Breast epithelium (tissue), 4 donors: Measurements from ENCODE around the gene CEACAM16. TPM values are rescaled to one million over a fixed set of nuclear protein-coding genes. Genes with fewer than 3 reads are reported as not detected.

Experiments
- DNase-seq, 2 donors: peaks; one replicate each; pipeline ENCODE4 v3.0.0-alpha.2; 2019; ENCODE audit warnings: low spot score in 2 of 2
- H3K27ac ChIP-seq, 2 donors: fragments of 200-600 bp; sonication (generic) in 1 of 2; one replicate each; pipeline ENCODE4 v1.5.1; 2016 to 2019; ENCODE audit warnings: mild to moderate bottlenecking in 1 of 2
- H3K27me3 ChIP-seq, 2 donors: fragments of 200-600 bp; sonication (generic) in 1 of 2; one replicate each; pipeline versions ENCODE4 v1.5.1 to v1.6.0; 2017 to 2019; ENCODE audit warnings: control low read depth in 1 of 2, mild to moderate bottlenecking in 1 of 2
- H3K36me3 ChIP-seq: fragments of 200-600 bp; one replicate; pipeline ENCODE4 v1.5.1; 2019
- H3K4me1 ChIP-seq, 2 donors: fragments of 200-600 bp; sonication (generic); one replicate each; pipeline ENCODE4 v1.5.1; 2016 to 2019; ENCODE audit warnings: control low read depth in 1 of 2
- H3K4me3 ChIP-seq, 3 donors: fragments of 200-600 bp; sonication (generic); 1 replicate in 2 of 3; 2 replicates in 1 of 3; pipeline ENCODE4 v1.5.1; 2016 to 2019; ENCODE audit warnings: mild to moderate bottlenecking in 3 of 3, moderate library complexity in 2 of 3
- H3K9me3 ChIP-seq, 2 donors: fragments of 200-600 bp; sonication (generic) in 1 of 2; one replicate each; pipeline ENCODE4 v1.5.1; 2016 to 2019; ENCODE audit warnings: control low read depth in 1 of 2
- POLR2A ChIP-seq: fragments of 450-650 bp; IDR thresholded peaks from one replicate; pipeline ENCODE4 v1.6.1; 2016; ENCODE audit warnings: antibody characterized with exemption, mild to moderate bottlenecking, moderate library complexity
- POLR2AphosphoS5 ChIP-seq, 3 donors: sonication (generic); formaldehyde crosslinking; IDR thresholded peaks; one replicate each; pipeline ENCODE4 v1.6.1; 2017; ENCODE audit warnings: antibody characterized with exemption in 3 of 3
- intact Hi-C: fragments of 100-400 bp; cut with DNase I; formaldehyde crosslinking; loops from one replicate; pipeline ENCODE4 v1.15.1; 2023; ENCODE audit warnings: low total_unique reads
- total RNA-seq, 3 donors: library from RNA; depleted of rRNA; stranded (reverse); fragments of >200 nt; gene quantifications; one replicate each; pipeline ENCODE4 v1.1.0, GENCODE V29; 2016
- TF ChIP-seq, protein P1 (sequence below), 3 donors: fragments of 450-650 bp; IDR thresholded peaks; one replicate each; pipeline ENCODE4 v1.5.1; 2016 to 2017; ENCODE audit warnings: antibody characterized with exemption in 3 of 3, mild to moderate bottlenecking in 3 of 3, moderate library complexity in 3 of 3

Gene CEACAM16
- total RNA-seq, 3 donors from 2014 or later: not detected

DNA sequence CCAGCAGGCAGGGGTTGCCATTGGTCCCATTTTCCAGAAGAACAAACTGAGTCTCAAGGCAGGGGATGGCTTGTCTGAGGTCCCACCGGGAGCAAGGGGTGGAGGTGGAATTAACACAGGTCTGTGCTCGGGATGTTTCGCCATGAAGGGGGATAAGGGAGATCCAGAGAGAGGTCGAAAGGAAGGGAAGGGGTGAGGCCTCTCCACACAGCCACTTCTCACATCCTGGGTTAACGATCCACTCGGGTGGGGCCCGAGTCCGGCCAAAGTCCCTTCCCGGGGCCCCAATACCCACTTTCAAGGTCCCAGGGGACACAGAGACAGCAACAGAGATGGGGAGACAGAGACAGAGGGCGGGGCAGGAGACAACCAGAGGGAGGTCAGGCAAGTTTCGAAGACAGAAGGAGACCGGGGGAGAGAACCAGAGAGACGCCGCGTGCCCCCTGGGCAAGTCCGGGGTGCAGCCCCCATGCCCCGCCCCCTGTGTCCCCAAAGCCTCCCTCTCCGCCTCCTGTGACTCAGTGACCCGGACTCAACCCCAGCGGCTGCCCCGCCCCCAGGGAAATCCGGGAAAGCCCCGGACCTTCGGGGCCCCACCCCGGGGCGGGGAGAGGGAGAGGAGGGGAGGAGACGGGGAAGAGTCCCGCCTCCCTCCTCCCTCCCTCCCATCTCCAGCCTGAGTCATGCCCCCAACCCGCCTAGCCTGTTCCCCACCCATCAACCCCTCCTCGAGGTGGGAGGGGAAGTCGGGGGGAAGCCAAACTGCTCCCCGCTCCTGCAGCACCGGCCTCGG lies 48.2 kb downstream of the CEACAM16 start:
- H3K9me3 ChIP-seq: no peaks in the 10 kb centered on the region
- peak; percentile 95 to 96 for DNase-seq
- H3K27ac ChIP-seq: peak overlapping the region; percentile 91 to 96
- intact Hi-C loops: no loop called here
- peaks cover 20% of the 10 kb centered on the region in 2 donors for H3K4me1 ChIP-seq
- H3K36me3 ChIP-seq: no peaks in the 10 kb centered on the region
- no peaks in the 10 kb centered on the region for H3K27me3 ChIP-seq
- H3K4me3 ChIP-seq: peak overlapping the region; percentile 76 to 95 (median 76)
- TF ChIP-seq POLR2A (peak; percentile 15), POLR2AphosphoS5 (IDR thresholded peaks at IDR 0.05) (peak; percentile 57 to 72 (median 64))
- TF ChIP-seq, protein P1, sequence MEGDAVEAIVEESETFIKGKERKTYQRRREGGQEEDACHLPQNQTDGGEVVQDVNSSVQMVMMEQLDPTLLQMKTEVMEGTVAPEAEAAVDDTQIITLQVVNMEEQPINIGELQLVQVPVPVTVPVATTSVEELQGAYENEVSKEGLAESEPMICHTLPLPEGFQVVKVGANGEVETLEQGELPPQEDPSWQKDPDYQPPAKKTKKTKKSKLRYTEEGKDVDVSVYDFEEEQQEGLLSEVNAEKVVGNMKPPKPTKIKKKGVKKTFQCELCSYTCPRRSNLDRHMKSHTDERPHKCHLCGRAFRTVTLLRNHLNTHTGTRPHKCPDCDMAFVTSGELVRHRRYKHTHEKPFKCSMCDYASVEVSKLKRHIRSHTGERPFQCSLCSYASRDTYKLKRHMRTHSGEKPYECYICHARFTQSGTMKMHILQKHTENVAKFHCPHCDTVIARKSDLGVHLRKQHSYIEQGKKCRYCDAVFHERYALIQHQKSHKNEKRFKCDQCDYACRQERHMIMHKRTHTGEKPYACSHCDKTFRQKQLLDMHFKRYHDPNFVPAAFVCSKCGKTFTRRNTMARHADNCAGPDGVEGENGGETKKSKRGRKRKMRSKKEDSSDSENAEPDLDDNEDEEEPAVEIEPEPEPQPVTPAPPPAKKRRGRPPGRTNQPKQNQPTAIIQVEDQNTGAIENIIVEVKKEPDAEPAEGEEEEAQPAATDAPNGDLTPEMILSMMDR (IDR thresholded peaks at IDR 0.05): no peak

DNA sequence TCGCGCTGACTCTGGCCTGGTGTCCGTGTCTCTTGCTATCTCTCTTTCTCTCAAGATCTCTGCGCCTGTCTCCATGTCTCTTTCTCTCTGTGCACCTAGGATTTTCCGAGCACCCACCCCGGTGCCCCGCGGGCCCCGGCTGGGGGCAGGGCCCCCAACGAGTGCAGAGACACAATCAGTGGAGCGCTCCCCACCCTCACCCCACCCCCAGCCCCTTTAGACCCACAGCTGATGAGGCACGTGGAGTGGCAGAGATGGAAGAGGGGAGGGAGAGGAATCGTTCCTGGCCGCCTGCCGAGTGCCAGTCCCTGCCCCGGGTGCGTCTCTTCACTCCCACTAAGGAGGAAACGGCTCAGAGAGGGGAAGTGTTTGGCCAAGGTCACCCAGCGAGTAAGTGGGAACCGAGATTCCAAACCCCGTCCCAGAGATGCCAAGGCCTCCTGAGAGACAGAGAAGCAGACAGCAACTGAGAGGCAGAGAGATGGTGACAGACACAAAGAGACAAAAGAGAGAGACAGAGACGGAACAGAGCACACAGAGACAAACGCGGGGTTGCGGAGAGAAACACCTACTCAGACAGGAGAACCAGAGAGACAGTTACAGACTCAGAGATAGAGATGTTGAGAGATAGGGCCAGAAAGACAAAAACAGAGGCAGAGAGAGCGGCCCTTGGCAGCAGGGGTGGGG lies 48.9 kb downstream of the CEACAM16 start:
- Histone ChIP-seq H3K9me3 (no peaks in the 10 kb centered on the region), H3K4me3 (peak overlapping the region; percentile 76 to 95 (median 76)), H3K27me3 (no peaks in the 10 kb centered on the region), H3K4me1 (peaks cover 13 to 19% of the 10 kb centered on the region in 2 donors), H3K27ac (peak overlapping the region; percentile 91 to 96), H3K36me3 (no peaks in the 10 kb centered on the region)
- peak in 1 of 2 donors; percentile 58 for DNase-seq
- TF ChIP-seq POLR2A (no peak), POLR2AphosphoS5 (IDR thresholded peaks at IDR 0.05) (peak in 2 of 3 donors; percentile 9 to 10)
- TF ChIP-seq, protein P1 (IDR thresholded peaks at IDR 0.05): no peak
- intact Hi-C loops: no loop called here

DNA sequence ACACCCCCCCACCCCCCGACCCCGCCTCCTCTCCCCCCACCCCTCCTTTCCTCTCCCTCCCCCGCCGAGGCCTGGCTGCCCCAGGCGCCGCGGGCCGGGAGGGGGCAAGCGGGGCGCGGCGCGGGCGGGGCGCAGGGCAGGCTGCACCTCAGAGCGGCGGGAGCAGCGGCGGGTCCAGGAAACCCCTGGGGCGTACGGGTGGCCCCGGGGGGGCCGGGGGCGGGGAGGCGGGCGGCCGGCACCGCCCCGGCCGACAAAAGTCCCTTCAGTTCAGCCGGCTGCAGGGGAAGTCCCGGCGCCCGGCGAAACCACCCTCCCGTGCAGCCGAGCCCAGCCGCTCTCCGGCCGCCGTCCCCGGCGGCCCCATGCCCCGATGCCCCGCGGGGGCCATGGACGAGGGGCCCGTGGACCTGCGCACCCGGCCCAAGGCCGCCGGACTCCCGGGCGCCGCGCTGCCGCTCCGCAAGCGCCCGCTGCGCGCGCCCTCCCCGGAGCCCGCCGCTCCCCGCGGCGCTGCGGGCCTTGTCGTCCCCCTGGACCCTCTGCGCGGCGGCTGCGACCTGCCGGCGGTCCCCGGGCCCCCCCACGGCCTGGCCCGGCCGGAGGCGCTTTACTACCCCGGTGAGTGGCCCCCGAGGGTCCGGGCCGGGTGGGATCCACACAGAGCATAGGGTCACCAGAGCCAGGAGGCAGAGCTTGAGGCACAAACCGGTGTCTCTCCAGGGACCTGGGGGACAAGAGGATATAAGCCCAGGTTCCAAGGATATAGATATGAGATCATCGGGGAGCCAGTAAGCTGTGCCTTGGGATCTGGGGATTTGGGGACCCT lies 49.7 kb downstream of the CEACAM16 start, which contains the start of gene BCL3:
Gene BCL3 (plus strand): TSS at position 283 of the 829 bp plus-strand sequence. CDS start 83 bp downstream, at position 366.
- Histone ChIP-seq H3K4me3 (peak within 1 kb of the TSS; percentile 76 to 95 (median 76)), H3K4me1 (peaks cover 11 to 18% of the 10 kb centered on the region in 2 donors), H3K27ac (peak within 1 kb of the TSS; percentile 91 to 96), H3K36me3 (no peaks in the 10 kb centered on the region), H3K9me3 (no peaks in the 10 kb centered on the region), H3K27me3 (no peaks in the 10 kb centered on the region)
- peak; percentile 48 to 68 for DNase-seq
- intact Hi-C loops: no loop called here
- TF ChIP-seq, protein P1 (IDR thresholded peaks at IDR 0.05): no peak
- TF ChIP-seq POLR2A: no peak
- TF ChIP-seq POLR2AphosphoS5 (IDR thresholded peaks at IDR 0.05): no peak

DNA sequence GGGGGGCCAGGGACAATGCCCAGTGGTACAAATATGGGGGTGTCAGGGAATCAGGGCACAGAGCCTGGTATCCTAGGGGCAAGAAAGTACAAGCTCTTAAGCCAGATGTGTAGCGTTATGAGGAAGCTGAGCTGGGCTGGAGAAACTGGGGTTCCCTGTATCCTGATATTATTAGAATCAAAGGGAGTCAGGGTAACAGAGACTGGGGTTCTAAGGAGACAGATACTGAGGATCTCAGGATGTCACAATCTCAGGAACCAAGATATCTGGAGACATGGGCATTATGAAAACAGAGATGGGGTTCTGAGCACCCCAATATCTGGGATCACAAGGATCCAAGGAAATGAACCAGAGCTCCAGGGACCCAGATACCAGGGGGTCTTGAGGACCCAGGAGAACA lies 50.3 kb downstream of the CEACAM16 start:
- Histone ChIP-seq H3K9me3 (no peaks in the 10 kb centered on the region), H3K27me3 (no peaks in the 10 kb centered on the region), H3K36me3 (no peaks in the 10 kb centered on the region), H3K4me3 (peak overlapping the region; percentile 76 to 95 (median 76)), H3K4me1 (peaks cover 11 to 18% of the 10 kb centered on the region in 2 donors), H3K27ac (peak overlapping the region; percentile 91 to 96)
- no peak for DNase-seq
- TF ChIP-seq POLR2A (no peak), POLR2AphosphoS5 (IDR thresholded peaks at IDR 0.05) (no peak)
- TF ChIP-seq, protein P1 (IDR thresholded peaks at IDR 0.05): no peak
- intact Hi-C loops: no loop called here
